ENCODE results near the gene PSME2.

GRCh38 chr14:24143511-24143910, 2.9 kb downstream of the PSME2 start:
- TF ChIP-seq REST (IDR thresholded peaks at IDR 0.05; ENCODE audit: borderline replicate concordance): no peak
- no peak for TF ChIP-seq EP300 (conservative IDR thresholded peaks at IDR 0.05; ENCODE audit: poor library complexity, severe bottlenecking)
- TF ChIP-seq CTCF (IDR thresholded peaks at IDR 0.05; ENCODE audit: poor library complexity, severe bottlenecking): no peak
- TF ChIP-seq EZH2 (IDR thresholded peaks at IDR 0.05; ENCODE audit: borderline replicate concordance, insufficient read depth, low read length, poor library complexity, severe bottlenecking): no peak
- no peak for TF ChIP-seq POLR2AphosphoS5 (IDR thresholded peaks at IDR 0.05)
- no peak for TF ChIP-seq MXI1 (conservative IDR thresholded peaks at IDR 0.05; ENCODE audit: poor library complexity, severe bottlenecking)

Measured in neural cell (in vitro differentiated cells).